ENCODE measurements around the gene SLC43A1. TPM values are rescaled to one million over a fixed set of nuclear protein-coding genes. Genes with fewer than 3 reads are reported as not detected.

Gene SLC43A1
- total and polyA plus RNA-seq, 4 experiments from 2014 or later = 14.8 to 21.7 (median 18.6) TPM

- Mint-ChIP-seq H3K27me3 (peaks cover 2 to 9% of the 10 kb centered on the region in 2 donors), H3K4me3 (peak overlapping the region; percentile 59 to 84 (median 77)), H3K36me3 (no peaks in the 10 kb centered on the region), H3K9me3 (no peaks in the 10 kb centered on the region), H3K27ac (peak overlapping the region in 1 of 7 donors; percentile 69), H3K4me1 (peaks cover 10 to 56% (median 21%) of the 10 kb centered on the region in 4 donors)
- Histone ChIP-seq H3K27ac (ENCODE audit: low read depth, low read length) (no peak overlapping the region), H3K36me3 (ENCODE audit: insufficient read depth, low read length) (no peaks in the 10 kb centered on the region), H3K4me1 (ENCODE audit: insufficient read depth, low read length) (peaks cover 24% of the 10 kb centered on the region), H3K27me3 (ENCODE audit: insufficient read depth, low read length) (peaks cover 5% of the 10 kb centered on the region), H3K4me3 (ENCODE audit: low read length in 2 of 2) (peak overlapping the region in 1 of 2 donors; percentile 51), H3K9me3 (ENCODE audit: control insufficient read depth in 1 of 2, low read length in 2 of 2) (no peaks in the 10 kb centered on the region)
- ChIA-PET CTCF (ENCODE audit: partially characterized antibody) (interaction anchor here (1.2 to 27.6 kb wide), 5 partner anchors 18 to 155 kb away, joined by 3 to 848 read pairs (median 8); partner anchors contain the start of genes RTN4RL2, SLC43A1, SMTNL1 and TIMM10), POLR2A (ENCODE audit: partially characterized antibody) (no interaction called here)
- DNase-seq = peak in 4 of 5 donors; percentile 18 to 25 (median 22)
- intact Hi-C loops (cut with micrococcal nuclease) = no loop called here
Observed at GRCh38 chr11:57476047-57476756, 39.3 kb downstream of the SLC43A1 start.

DNA sequence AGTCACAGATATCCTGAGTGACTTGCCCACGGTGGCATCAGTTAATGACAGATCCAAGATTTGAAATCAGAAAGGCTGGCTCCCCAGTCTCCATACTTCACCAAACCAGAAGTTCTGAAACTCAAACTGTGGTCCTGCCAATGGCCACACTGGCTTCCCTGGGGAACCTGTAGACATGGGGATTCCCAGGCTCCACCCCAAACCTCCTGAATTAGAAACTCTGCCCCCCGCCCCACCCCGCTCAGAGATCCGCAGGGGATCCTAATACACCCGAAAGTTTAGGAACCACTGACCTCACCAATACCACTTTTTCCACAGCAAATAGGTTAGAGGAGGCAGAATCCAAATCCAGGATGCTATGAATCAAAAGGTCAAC, 39.8 kb downstream of the SLC43A1 start:
- Histone ChIP-seq H3K36me3 (ENCODE audit: insufficient read depth, low read length) (no peaks in the 10 kb centered on the region), H3K4me1 (ENCODE audit: insufficient read depth, low read length) (peaks cover 24% of the 10 kb centered on the region), H3K27me3 (ENCODE audit: insufficient read depth, low read length) (peaks cover 5% of the 10 kb centered on the region), H3K9me3 (ENCODE audit: control insufficient read depth in 1 of 2, low read length in 2 of 2) (no peaks in the 10 kb centered on the region), H3K27ac (ENCODE audit: low read depth, low read length) (no peak overlapping the region), H3K4me3 (ENCODE audit: low read length in 2 of 2) (peak overlapping the region in 1 of 2 donors; percentile 51)
- intact Hi-C loops (cut with micrococcal nuclease) = no loop called here
- Mint-ChIP-seq H3K4me1 (peaks cover 10 to 50% (median 21%) of the 10 kb centered on the region in 4 donors), H3K36me3 (no peaks in the 10 kb centered on the region), H3K9me3 (no peaks in the 10 kb centered on the region), H3K27me3 (peaks cover 2 to 9% of the 10 kb centered on the region in 2 donors), H3K27ac (peak overlapping the region in 2 of 7 donors; percentile 59 to 69), H3K4me3 (peak overlapping the region; percentile 59 to 84 (median 77))
- CTCF ChIA-PET (ENCODE audit: partially characterized antibody) = interaction anchor here (1.2 to 27.6 kb wide), 5 partner anchors 16 to 154 kb away, joined by 3 to 848 read pairs (median 7); partner anchors contain the start of genes RTN4RL2, SLC43A1, SMTNL1 and TIMM10
- POLR2A ChIA-PET (ENCODE audit: partially characterized antibody) = interaction anchor here (1.5 kb wide), 1 partner anchor 40 kb away, joined by 6 read pairs; the partner anchor contains the start of gene SLC43A1
- no peak for DNase-seq

GRCh38 chr11:57475191-57475590, 40.3 kb downstream of the SLC43A1 start:
- no peak overlapping the region for H3K27ac ChIP-seq (ENCODE audit: low read depth, low read length)
- H3K9me3 Mint-ChIP-seq = no peaks in the 10 kb centered on the region
- no peaks in the 10 kb centered on the region for H3K9me3 ChIP-seq (ENCODE audit: control insufficient read depth in 1 of 2, low read length in 2 of 2)
- H3K36me3 ChIP-seq (ENCODE audit: insufficient read depth, low read length) = no peaks in the 10 kb centered on the region
- POLR2A ChIA-PET (ENCODE audit: partially characterized antibody) = interaction anchor here (1.5 kb wide), 1 partner anchor 40 kb away, joined by 6 read pairs; the partner anchor contains the start of gene SLC43A1
- peak overlapping the region in 7 of 8 donors; percentile 46 to 84 (median 77) for H3K4me3 Mint-ChIP-seq
- peaks cover 0 to 9% of the 10 kb centered on the region in 2 donors for H3K27me3 Mint-ChIP-seq
- peaks cover 10 to 47% (median 21%) of the 10 kb centered on the region in 4 donors for H3K4me1 Mint-ChIP-seq
- peaks cover 5% of the 10 kb centered on the region for H3K27me3 ChIP-seq (ENCODE audit: insufficient read depth, low read length)
- intact Hi-C loops (cut with micrococcal nuclease) = no loop called here
- peaks cover 24% of the 10 kb centered on the region for H3K4me1 ChIP-seq (ENCODE audit: insufficient read depth, low read length)
- no peaks in the 10 kb centered on the region for H3K36me3 Mint-ChIP-seq
- no peak for DNase-seq
- H3K27ac Mint-ChIP-seq = no peak overlapping the region
- H3K4me3 ChIP-seq (ENCODE audit: low read length in 2 of 2) = no peak overlapping the region
- CTCF ChIA-PET (ENCODE audit: partially characterized antibody) = interaction anchor here (1.2 to 4.0 kb wide), 5 partner anchors 15 to 127 kb away, joined by 3 to 47 read pairs (median 6); partner anchors contain the start of gene RTN4RL2

DNA sequence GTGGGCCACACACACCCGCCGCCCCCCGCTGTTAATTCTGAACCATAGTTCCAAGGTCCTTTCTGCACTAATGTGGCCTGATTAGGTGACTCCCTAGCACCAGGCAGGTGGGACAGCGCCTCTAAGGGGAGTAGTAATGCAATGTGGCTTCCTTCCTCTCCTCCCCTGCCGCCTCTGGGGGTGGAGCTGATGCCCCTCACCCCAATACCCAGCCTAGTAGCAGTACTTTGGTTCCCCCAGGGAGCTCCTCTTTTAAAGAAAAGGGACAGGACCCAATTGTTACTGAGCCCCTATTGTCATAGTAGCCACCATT, 40.7 kb downstream of the SLC43A1 start:
- Histone ChIP-seq H3K36me3 (ENCODE audit: insufficient read depth, low read length) (no peaks in the 10 kb centered on the region), H3K4me3 (ENCODE audit: low read length in 2 of 2) (no peak overlapping the region), H3K27me3 (ENCODE audit: insufficient read depth, low read length) (peaks cover 5% of the 10 kb centered on the region), H3K9me3 (ENCODE audit: control insufficient read depth in 1 of 2, low read length in 2 of 2) (no peaks in the 10 kb centered on the region), H3K4me1 (ENCODE audit: insufficient read depth, low read length) (peaks cover 24% of the 10 kb centered on the region), H3K27ac (ENCODE audit: low read depth, low read length) (no peak overlapping the region)
- no peaks in the 10 kb centered on the region for H3K9me3 Mint-ChIP-seq
- intact Hi-C loops (cut with micrococcal nuclease) = no loop called here
- H3K27ac Mint-ChIP-seq = no peak overlapping the region
- H3K36me3 Mint-ChIP-seq = no peaks in the 10 kb centered on the region
- peaks cover 0 to 9% of the 10 kb centered on the region in 2 donors for H3K27me3 Mint-ChIP-seq
- peaks cover 9 to 43% (median 20%) of the 10 kb centered on the region in 4 donors for H3K4me1 Mint-ChIP-seq
- ChIA-PET CTCF (ENCODE audit: partially characterized antibody) (interaction anchor here (1.2 to 4.0 kb wide), 5 partner anchors 15 to 127 kb away, joined by 3 to 47 read pairs (median 6); partner anchors contain the start of gene RTN4RL2), POLR2A (ENCODE audit: partially characterized antibody) (interaction anchor here (1.5 kb wide), 1 partner anchor 40 kb away, joined by 6 read pairs; the partner anchor contains the start of gene SLC43A1)
- DNase-seq = no peak
- peak overlapping the region in 5 of 8 donors; percentile 19 to 79 (median 54) for H3K4me3 Mint-ChIP-seq

GRCh38 chr11:57474017-57474802, 41.3 kb downstream of the SLC43A1 start:
- no peaks in the 10 kb centered on the region for H3K36me3 Mint-ChIP-seq
- POLR2A ChIA-PET (ENCODE audit: partially characterized antibody) = interaction anchor here (1.5 kb wide), 1 partner anchor 41 kb away, joined by 6 read pairs; the partner anchor contains the start of gene SLC43A1
- CTCF ChIA-PET (ENCODE audit: partially characterized antibody) = interaction anchor here (1.2 to 4.0 kb wide), 9 partner anchors 8 to 126 kb away, joined by 3 to 47 read pairs (median 6); partner anchors contain the start of gene RTN4RL2
- peak in 2 of 5 donors; percentile 17 to 18 for DNase-seq
- Histone ChIP-seq H3K4me3 (ENCODE audit: low read length in 2 of 2) (no peak overlapping the region), H3K36me3 (ENCODE audit: insufficient read depth, low read length) (no peaks in the 10 kb centered on the region), H3K27ac (ENCODE audit: low read depth, low read length) (no peak overlapping the region), H3K4me1 (ENCODE audit: insufficient read depth, low read length) (peaks cover 24% of the 10 kb centered on the region), H3K27me3 (ENCODE audit: insufficient read depth, low read length) (peaks cover 5% of the 10 kb centered on the region), H3K9me3 (ENCODE audit: control insufficient read depth in 1 of 2, low read length in 2 of 2) (no peaks in the 10 kb centered on the region)
- intact Hi-C loops (cut with micrococcal nuclease) = no loop called here
- H3K27ac Mint-ChIP-seq = peak overlapping the region in 3 of 7 donors; percentile 44 to 81 (median 76)
- H3K4me3 Mint-ChIP-seq = peak overlapping the region in 7 of 8 donors; percentile 19 to 81 (median 66)
- peaks cover 9 to 37% (median 19%) of the 10 kb centered on the region in 4 donors for H3K4me1 Mint-ChIP-seq
- peaks cover 0 to 7% of the 10 kb centered on the region in 2 donors for H3K27me3 Mint-ChIP-seq
- H3K9me3 Mint-ChIP-seq = no peaks in the 10 kb centered on the region

DNA sequence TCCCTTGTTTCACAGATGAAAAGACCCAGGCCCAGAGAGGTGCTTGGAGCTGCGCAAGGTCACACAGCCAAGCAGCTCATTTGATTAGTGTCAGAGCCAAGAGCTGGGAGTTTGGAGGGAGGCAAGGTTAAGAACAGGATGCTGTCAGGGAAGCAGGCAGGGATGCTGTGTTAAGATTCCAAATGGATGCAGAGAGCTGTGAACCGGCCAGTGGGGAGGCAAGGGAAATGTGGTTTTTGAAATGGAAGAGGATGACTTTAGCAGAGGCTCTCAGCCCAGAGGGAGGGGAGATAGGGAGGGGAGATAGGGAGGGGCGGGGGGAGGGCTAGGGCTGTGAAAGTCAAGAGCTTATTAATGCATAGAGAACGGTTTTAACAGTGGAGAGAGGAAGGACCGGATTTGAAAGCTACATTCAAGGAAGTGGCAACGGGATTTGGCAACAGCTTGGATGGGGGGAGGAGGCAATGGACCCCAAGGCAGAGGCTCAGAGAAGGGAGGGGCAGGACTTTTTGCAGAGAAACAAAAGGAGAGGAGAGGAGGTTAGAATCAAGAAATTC, 42.1 kb downstream of the SLC43A1 start:
- H3K9me3 Mint-ChIP-seq = no peaks in the 10 kb centered on the region
- peak overlapping the region in 1 of 8 donors; percentile 2 for H3K4me3 Mint-ChIP-seq
- POLR2A ChIA-PET (ENCODE audit: partially characterized antibody) = no interaction called here

More for the DNA sequence above, 42.1 kb downstream of the SLC43A1 start:
- Mint-ChIP-seq H3K27ac (peak overlapping the region in 1 of 7 donors; percentile 29), H3K27me3 (peaks cover under 1 to 7% of the 10 kb centered on the region in 2 donors), H3K4me1 (peaks cover 9 to 37% (median 19%) of the 10 kb centered on the region in 4 donors), H3K36me3 (no peaks in the 10 kb centered on the region)
- CTCF ChIA-PET (ENCODE audit: partially characterized antibody) = interaction anchor here (1.0 to 4.0 kb wide), 10 partner anchors 9 to 125 kb away, joined by 3 to 47 read pairs (median 4); partner anchors contain the start of gene RTN4RL2
- no peak for DNase-seq
- no peaks in the 10 kb centered on the region for H3K36me3 ChIP-seq (ENCODE audit: insufficient read depth, low read length)
- H3K27me3 ChIP-seq (ENCODE audit: insufficient read depth, low read length) = peaks cover 5% of the 10 kb centered on the region
- intact Hi-C loops (cut with micrococcal nuclease) = no loop called here
- peaks cover 24% of the 10 kb centered on the region for H3K4me1 ChIP-seq (ENCODE audit: insufficient read depth, low read length)
- no peak overlapping the region for H3K4me3 ChIP-seq (ENCODE audit: low read length in 2 of 2)
- no peaks in the 10 kb centered on the region for H3K9me3 ChIP-seq (ENCODE audit: control insufficient read depth in 1 of 2, low read length in 2 of 2)
- H3K27ac ChIP-seq (ENCODE audit: low read depth, low read length) = no peak overlapping the region
